GM21786 (cell line): Measurements from ENCODE around the gene SLC9A9.

Experiments used
- ATAC-seq: cut with Tn5 transposase; IDR thresholded peaks from one replicate; pipeline ENCODE4 v1.9.1; 2021; ENCODE audit not compliant: unreplicated experiment

Gene SLC9A9

GRCh38 chr3:143236226-143236964 is 611.9 kb downstream of the SLC9A9 start:
- no peak for ATAC-seq

GRCh38 chr3:143235614-143236204 is 612.6 kb downstream of the SLC9A9 start:
- ATAC-seq: no peak

- no peak for ATAC-seq
Observed at GRCh38 chr3:143234526-143234925, 613.7 kb downstream of the SLC9A9 start.

GRCh38 chr3:143232981-143233380 is 615.3 kb downstream of the SLC9A9 start:
- ATAC-seq: no peak

- ATAC-seq: no peak
Observed at GRCh38 chr3:143228405-143228804, 619.9 kb downstream of the SLC9A9 start.

- ATAC-seq: no peak
Observed at GRCh38 chr3:143226678-143227291, 621.5 kb downstream of the SLC9A9 start.

- ATAC-seq: no peak
Observed at GRCh38 chr3:143224716-143225115, 623.6 kb downstream of the SLC9A9 start.

GRCh38 chr3:143222981-143223380 is 625.3 kb downstream of the SLC9A9 start:
- ATAC-seq: no peak

GRCh38 chr3:143222505-143222904 is 625.8 kb downstream of the SLC9A9 start:
- no peak for ATAC-seq

- no peak for ATAC-seq
Observed at GRCh38 chr3:143221446-143221845, 626.8 kb downstream of the SLC9A9 start.

GRCh38 chr3:143220741-143221140 is 627.5 kb downstream of the SLC9A9 start:
- no peak for ATAC-seq

- no peak for ATAC-seq
Observed at GRCh38 chr3:143218166-143218835, 630.0 kb downstream of the SLC9A9 start.

- no peak for ATAC-seq
Observed at GRCh38 chr3:143217283-143217682, 631.0 kb downstream of the SLC9A9 start.

GRCh38 chr3:143216709-143217182 is 631.5 kb downstream of the SLC9A9 start:
- no peak for ATAC-seq
